T-helper 2 cell treated with Interferon-gamma antibody and Interleukin-4, amounts not matched to agents 5 μg/mL and 100 μg/mL, for 36 hours (primary cell): ENCODE results near the gene BOLL.
"Not testable (repeated sequence)": the region's sequence is repeated elsewhere in the genome, so short reads cannot be mapped to it uniquely, and the experiment has no call there.

Source experiments
- DNase-seq: peaks from one replicate; pipeline ENCODE4 v3.0.0; 2021; ENCODE audit warnings: low spot score
- H3K27ac Mint-ChIP-seq: one replicate; pipeline ENCODE4 v1.8.0; 2021; ENCODE audit warnings: mild to moderate bottlenecking, mixed read lengths
- H3K27me3 Mint-ChIP-seq: one replicate; pipeline ENCODE4 v1.8.0; 2021; ENCODE audit warnings: low read depth, mixed read lengths
- H3K36me3 Mint-ChIP-seq: one replicate; pipeline ENCODE4 v1.8.0; 2021; ENCODE audit warnings: low read depth, mixed read lengths
- H3K4me1 Mint-ChIP-seq: one replicate; pipeline ENCODE4 v1.8.0; 2021; ENCODE audit warnings: low read depth, mixed read lengths
- H3K4me3 Mint-ChIP-seq: one replicate; pipeline ENCODE4 v1.8.0; 2022; ENCODE audit warnings: mild to moderate bottlenecking, moderate library complexity, mixed read lengths
- H3K9me3 Mint-ChIP-seq: one replicate; pipeline ENCODE4 v1.8.0; 2021; ENCODE audit warnings: mixed read lengths

Gene BOLL

GRCh38 chr2:197706839-197707207 is 78.3 kb downstream of the BOLL start:
- peaks cover 38% of the 10 kb centered on the region for H3K4me1 Mint-ChIP-seq
- H3K9me3 Mint-ChIP-seq = peaks cover 3% of the 10 kb centered on the region
- no peak for DNase-seq
- no peak overlapping the region for H3K27ac Mint-ChIP-seq
- H3K27me3 Mint-ChIP-seq = peaks cover 2% of the 10 kb centered on the region
- H3K4me3 Mint-ChIP-seq = peak overlapping the region; percentile 93
- H3K36me3 Mint-ChIP-seq = peaks cover 21% of the 10 kb centered on the region

- peak overlapping the region; percentile 93 for H3K4me3 Mint-ChIP-seq
- H3K27me3 Mint-ChIP-seq = peaks cover 2% of the 10 kb centered on the region
- peak overlapping the region; percentile 84 for H3K27ac Mint-ChIP-seq
- peaks cover 3% of the 10 kb centered on the region for H3K9me3 Mint-ChIP-seq
- peaks cover 18% of the 10 kb centered on the region for H3K36me3 Mint-ChIP-seq
- no peak for DNase-seq
- H3K4me1 Mint-ChIP-seq = peaks cover 38% of the 10 kb centered on the region
Observed at GRCh38 chr2:197705912-197706838, 78.9 kb downstream of the BOLL start.

- H3K27ac Mint-ChIP-seq = peak within 1 kb of the TSS; percentile 84
- peak within 1 kb of the TSS; percentile 93 for H3K4me3 Mint-ChIP-seq
- H3K9me3 Mint-ChIP-seq = peaks cover 6% of the 10 kb centered on the region
- H3K27me3 Mint-ChIP-seq = peaks cover 2% of the 10 kb centered on the region
- DNase-seq = peak; percentile 94
- H3K4me1 Mint-ChIP-seq = peaks cover 40% of the 10 kb centered on the region
- H3K36me3 Mint-ChIP-seq = peaks cover 17% of the 10 kb centered on the region
Observed at GRCh38 chr2:197705121-197705911, 79.8 kb downstream of the BOLL start, which contains the start of gene MARS2. MARS2 (plus strand) TSS chr2:197705369; CDS start chr2:197705406, 37 bp downstream.

- Mint-ChIP-seq H3K27ac (peak overlapping the region; percentile 78), H3K27me3 (peaks cover 2% of the 10 kb centered on the region), H3K4me1 (peaks cover 32% of the 10 kb centered on the region), H3K4me3 (peak overlapping the region; percentile 74), H3K9me3 (peaks cover 6% of the 10 kb centered on the region), H3K36me3 (peaks cover 11% of the 10 kb centered on the region)
- no peak for DNase-seq
Observed at GRCh38 chr2:197704434-197705120, 80.5 kb downstream of the BOLL start.

- no peaks in the 10 kb centered on the region for H3K36me3 Mint-ChIP-seq
- peaks cover 7% of the 10 kb centered on the region for H3K27me3 Mint-ChIP-seq
- no peak overlapping the region for H3K4me3 Mint-ChIP-seq
- peaks cover 16% of the 10 kb centered on the region for H3K4me1 Mint-ChIP-seq
- H3K9me3 Mint-ChIP-seq = peaks cover 6% of the 10 kb centered on the region
- peak; percentile 16 for DNase-seq
- H3K27ac Mint-ChIP-seq = no peak overlapping the region
Observed at GRCh38 chr2:197700960-197701359, 84.2 kb downstream of the BOLL start.

GRCh38 chr2:197699724-197700123 is 85.4 kb downstream of the BOLL start:
- H3K27ac Mint-ChIP-seq, H3K27me3 Mint-ChIP-seq, H3K4me3 Mint-ChIP-seq, DNase-seq, H3K9me3 Mint-ChIP-seq, H3K36me3 Mint-ChIP-seq: not testable (repeated sequence)
- peaks cover 14% of the 10 kb centered on the region for H3K4me1 Mint-ChIP-seq

- H3K9me3 Mint-ChIP-seq, DNase-seq, H3K36me3 Mint-ChIP-seq, H3K27ac Mint-ChIP-seq, H3K4me3 Mint-ChIP-seq, H3K27me3 Mint-ChIP-seq: not testable (repeated sequence)
- peaks cover 11% of the 10 kb centered on the region for H3K4me1 Mint-ChIP-seq
Observed at GRCh38 chr2:197696571-197696970, 88.5 kb downstream of the BOLL start.

GRCh38 chr2:197695971-197696370 is 89.1 kb downstream of the BOLL start:
- not testable (repeated sequence) for H3K9me3 Mint-ChIP-seq, H3K4me3 Mint-ChIP-seq, H3K36me3 Mint-ChIP-seq, H3K4me1 Mint-ChIP-seq, H3K27ac Mint-ChIP-seq, DNase-seq, H3K27me3 Mint-ChIP-seq

- not testable (repeated sequence) for H3K27ac Mint-ChIP-seq, H3K36me3 Mint-ChIP-seq, H3K27me3 Mint-ChIP-seq, H3K4me1 Mint-ChIP-seq, H3K4me3 Mint-ChIP-seq, H3K9me3 Mint-ChIP-seq, DNase-seq
Observed at GRCh38 chr2:197695206-197695605, 89.9 kb downstream of the BOLL start.

GRCh38 chr2:197677483-197677882 is 107.6 kb downstream of the BOLL start:
- no peaks in the 10 kb centered on the region for H3K4me1 Mint-ChIP-seq
- no peak overlapping the region for H3K4me3 Mint-ChIP-seq
- H3K9me3 Mint-ChIP-seq = no peaks in the 10 kb centered on the region
- peaks cover 18% of the 10 kb centered on the region for H3K27me3 Mint-ChIP-seq
- H3K27ac Mint-ChIP-seq = no peak overlapping the region
- no peaks in the 10 kb centered on the region for H3K36me3 Mint-ChIP-seq
- DNase-seq = no peak

GRCh38 chr2:197677056-197677455 is 108.1 kb downstream of the BOLL start:
- H3K4me3 Mint-ChIP-seq = no peak overlapping the region
- no peak overlapping the region for H3K27ac Mint-ChIP-seq
- H3K4me1 Mint-ChIP-seq = no peaks in the 10 kb centered on the region
- no peaks in the 10 kb centered on the region for H3K9me3 Mint-ChIP-seq
- DNase-seq = no peak
- peaks cover 22% of the 10 kb centered on the region for H3K27me3 Mint-ChIP-seq
- H3K36me3 Mint-ChIP-seq = no peaks in the 10 kb centered on the region
